HEK293 (cell line): Measurements from ENCODE around the gene PEX16.

Experiments
- GLIS2 ChIP-seq: fragments of 450-650 bp; formaldehyde crosslinking; IDR thresholded peaks from 2 replicates; pipeline ENCODE4 v1.5.1; 2016; ENCODE audit warnings: missing biosample characterization, missing genetic modification characterization
- KLF1 ChIP-seq: fragments of 450-650 bp; formaldehyde crosslinking; IDR thresholded peaks from 2 replicates; pipeline ENCODE4 v1.5.1; 2016; ENCODE audit warnings: missing biosample characterization, missing genetic modification characterization
- SALL2 ChIP-seq: fragments of 450-650 bp; formaldehyde crosslinking; IDR thresholded peaks from 2 replicates; pipeline ENCODE4 v1.5.0; 2017; ENCODE audit warnings: missing biosample characterization, mild to moderate bottlenecking, missing genetic modification characterization, borderline replicate concordance
- SP2 ChIP-seq: fragments of 450-650 bp; formaldehyde crosslinking; IDR thresholded peaks from 2 replicates; pipeline ENCODE4 v1.5.1; 2016; ENCODE audit warnings: missing biosample characterization, missing genetic modification characterization
- ZBTB8A ChIP-seq: fragments of 450-650 bp; formaldehyde crosslinking; IDR thresholded peaks from 2 replicates; pipeline ENCODE4 v1.5.1; 2016; ENCODE audit warnings: missing biosample characterization, missing genetic modification characterization
- ZFP41 ChIP-seq: fragments of 450-650 bp; formaldehyde crosslinking; IDR thresholded peaks from 2 replicates; pipeline ENCODE4 v1.5.1; 2016; ENCODE audit warnings: missing biosample characterization, missing genetic modification characterization, borderline replicate concordance
- ZNF114 ChIP-seq: fragments of 450-650 bp; formaldehyde crosslinking; IDR thresholded peaks from 2 replicates; pipeline ENCODE4 v1.5.0; 2017; ENCODE audit warnings: missing biosample characterization, missing genetic modification characterization
- ZNF121 ChIP-seq: fragments of 450-650 bp; formaldehyde crosslinking; IDR thresholded peaks from 2 replicates; pipeline ENCODE4 v1.5.1; 2016; ENCODE audit warnings: missing biosample characterization, missing genetic modification characterization
- ZNF214 ChIP-seq: fragments of 450-650 bp; formaldehyde crosslinking; IDR thresholded peaks from 2 replicates; pipeline ENCODE4 v1.5.1; 2017; ENCODE audit warnings: missing biosample characterization, mild to moderate bottlenecking, missing genetic modification characterization, borderline replicate concordance
- ZNF248 ChIP-seq: fragments of 450-650 bp; formaldehyde crosslinking; IDR thresholded peaks from 2 replicates; pipeline ENCODE4 v1.5.1; 2017; ENCODE audit warnings: missing biosample characterization, missing genetic modification characterization
- ZNF292 ChIP-seq: fragments of 450-650 bp; formaldehyde crosslinking; IDR thresholded peaks from 2 replicates; pipeline ENCODE4 v1.5.1; 2016; ENCODE audit warnings: low read depth, missing biosample characterization, missing genetic modification characterization, borderline replicate concordance
- ZNF473 ChIP-seq: fragments of 450-650 bp; formaldehyde crosslinking; IDR thresholded peaks from 2 replicates; pipeline ENCODE4 v1.5.1; 2017; ENCODE audit warnings: missing biosample characterization, missing genetic modification characterization
- ZNF548 ChIP-seq: fragments of 450-650 bp; formaldehyde crosslinking; IDR thresholded peaks from 2 replicates; pipeline ENCODE4 v1.5.1; 2016; ENCODE audit warnings: missing biosample characterization, missing genetic modification characterization
- ZNF558 ChIP-seq: fragments of 450-650 bp; formaldehyde crosslinking; IDR thresholded peaks from 2 replicates; pipeline ENCODE4 v1.5.1; 2016; ENCODE audit warnings: missing biosample characterization, missing genetic modification characterization
- ZNF571 ChIP-seq: fragments of 450-650 bp; formaldehyde crosslinking; IDR thresholded peaks from 2 replicates; pipeline ENCODE4 v1.5.0; 2017; ENCODE audit warnings: missing biosample characterization, missing genetic modification characterization
- ZNF610 ChIP-seq: fragments of 450-650 bp; formaldehyde crosslinking; IDR thresholded peaks from 2 replicates; pipeline ENCODE4 v1.5.1; 2016; ENCODE audit warnings: missing biosample characterization, missing genetic modification characterization, borderline replicate concordance
- ZNF658 ChIP-seq: fragments of 450-650 bp; formaldehyde crosslinking; IDR thresholded peaks from 2 replicates; pipeline ENCODE4; 2016; ENCODE audit warnings: missing biosample characterization, missing genetic modification characterization
- ZNF660 ChIP-seq: fragments of 450-650 bp; IDR thresholded peaks from 2 replicates; pipeline ENCODE4 v1.5.1; 2018; ENCODE audit warnings: missing biosample characterization, mild to moderate bottlenecking, missing genetic modification characterization
- ZNF76 ChIP-seq: fragments of 450-650 bp; formaldehyde crosslinking; IDR thresholded peaks from 2 replicates; pipeline ENCODE4; 2016; ENCODE audit warnings: low read depth, missing biosample characterization, missing genetic modification characterization, borderline replicate concordance
- ZNF791 ChIP-seq: fragments of 450-650 bp; formaldehyde crosslinking; IDR thresholded peaks from 2 replicates; pipeline ENCODE4 v1.5.1; 2016; ENCODE audit warnings: missing biosample characterization, missing genetic modification characterization
- ZNF792 ChIP-seq: fragments of 450-650 bp; formaldehyde crosslinking; IDR thresholded peaks from 2 replicates; pipeline ENCODE4 v1.5.1; 2016; ENCODE audit warnings: missing biosample characterization, missing genetic modification characterization
- ZNF830 ChIP-seq: fragments of 450-650 bp; IDR thresholded peaks from 2 replicates; pipeline ENCODE4 v1.5.0; 2018; ENCODE audit warnings: missing biosample characterization, missing genetic modification characterization, low read depth, mild to moderate bottlenecking, moderate library complexity
- TF ChIP-seq, protein P1 (sequence below): fragments of 450-650 bp; formaldehyde crosslinking; IDR thresholded peaks from 2 replicates; pipeline ENCODE4 v1.5.1; 2016; ENCODE audit warnings: missing biosample characterization, missing genetic modification characterization
- TF ChIP-seq, protein P2 (sequence below): fragments of 450-650 bp; formaldehyde crosslinking; IDR thresholded peaks from 2 replicates; pipeline ENCODE4 v1.5.1; 2016; ENCODE audit warnings: missing biosample characterization, missing genetic modification characterization, low read depth
- TF ChIP-seq, protein P3 (sequence below): fragments of 450-650 bp; formaldehyde crosslinking; IDR thresholded peaks from 2 replicates; pipeline ENCODE4 v1.5.1; 2016; ENCODE audit warnings: missing biosample characterization, missing genetic modification characterization
- TF ChIP-seq, protein P4 (sequence below): fragments of 450-650 bp; formaldehyde crosslinking; IDR thresholded peaks from 2 replicates; pipeline ENCODE4 v1.5.1; 2016; ENCODE audit warnings: missing biosample characterization, missing genetic modification characterization
- TF ChIP-seq, protein P5 (sequence below): fragments of 450-650 bp; formaldehyde crosslinking; IDR thresholded peaks from 2 replicates; pipeline ENCODE4 v1.5.1; 2016; ENCODE audit warnings: missing biosample characterization, missing genetic modification characterization

Gene PEX16

DNA sequence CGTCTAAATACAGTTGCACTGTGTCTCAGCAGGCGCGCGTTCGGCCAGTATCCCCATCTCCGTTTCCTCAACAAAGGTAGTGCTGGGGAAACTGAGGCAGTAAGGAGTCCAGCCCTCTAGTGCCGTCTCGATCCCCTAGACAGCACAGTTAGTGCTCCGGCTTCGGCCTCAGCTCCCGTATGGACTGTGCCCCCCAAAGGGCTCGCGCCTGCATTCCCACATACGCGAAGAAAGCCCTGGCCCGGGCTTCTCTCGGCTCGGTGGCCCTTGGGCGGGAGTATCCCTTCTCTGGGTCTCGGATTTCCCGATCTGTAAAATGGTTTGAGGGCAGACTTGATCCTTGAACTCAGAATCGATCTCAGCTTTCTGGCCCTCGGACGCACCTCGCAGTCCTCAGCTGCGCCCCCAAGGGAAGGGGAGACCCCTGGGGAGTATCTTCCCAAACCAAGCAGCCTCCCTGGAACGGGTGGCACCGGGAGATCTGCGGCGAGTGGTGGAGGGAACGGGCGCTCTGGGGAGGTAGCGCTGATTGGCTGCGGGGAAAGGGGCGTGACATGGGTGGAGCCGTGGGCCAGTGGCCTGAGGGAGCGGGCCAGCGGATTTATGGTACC, 759 bp upstream of the PEX16 start (continued):
- TF ChIP-seq, protein P1, sequence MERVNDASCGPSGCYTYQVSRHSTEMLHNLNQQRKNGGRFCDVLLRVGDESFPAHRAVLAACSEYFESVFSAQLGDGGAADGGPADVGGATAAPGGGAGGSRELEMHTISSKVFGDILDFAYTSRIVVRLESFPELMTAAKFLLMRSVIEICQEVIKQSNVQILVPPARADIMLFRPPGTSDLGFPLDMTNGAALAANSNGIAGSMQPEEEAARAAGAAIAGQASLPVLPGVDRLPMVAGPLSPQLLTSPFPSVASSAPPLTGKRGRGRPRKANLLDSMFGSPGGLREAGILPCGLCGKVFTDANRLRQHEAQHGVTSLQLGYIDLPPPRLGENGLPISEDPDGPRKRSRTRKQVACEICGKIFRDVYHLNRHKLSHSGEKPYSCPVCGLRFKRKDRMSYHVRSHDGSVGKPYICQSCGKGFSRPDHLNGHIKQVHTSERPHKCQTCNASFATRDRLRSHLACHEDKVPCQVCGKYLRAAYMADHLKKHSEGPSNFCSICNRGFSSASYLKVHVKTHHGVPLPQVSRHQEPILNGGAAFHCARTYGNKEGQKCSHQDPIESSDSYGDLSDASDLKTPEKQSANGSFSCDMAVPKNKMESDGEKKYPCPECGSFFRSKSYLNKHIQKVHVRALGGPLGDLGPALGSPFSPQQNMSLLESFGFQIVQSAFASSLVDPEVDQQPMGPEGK (tag by site-specific recombination): 0 out of 2 replicates have a peak, but pooled peaks have one; percentile 48
- TF ChIP-seq ZNF292 (tag by site-specific recombination): no peak
- TF ChIP-seq ZNF610 (tag by site-specific recombination): no peak
- no peak for TF ChIP-seq ZFP41 (tag by site-specific recombination)
- peak; percentile 82 for TF ChIP-seq GLIS2
- TF ChIP-seq, protein P2, sequence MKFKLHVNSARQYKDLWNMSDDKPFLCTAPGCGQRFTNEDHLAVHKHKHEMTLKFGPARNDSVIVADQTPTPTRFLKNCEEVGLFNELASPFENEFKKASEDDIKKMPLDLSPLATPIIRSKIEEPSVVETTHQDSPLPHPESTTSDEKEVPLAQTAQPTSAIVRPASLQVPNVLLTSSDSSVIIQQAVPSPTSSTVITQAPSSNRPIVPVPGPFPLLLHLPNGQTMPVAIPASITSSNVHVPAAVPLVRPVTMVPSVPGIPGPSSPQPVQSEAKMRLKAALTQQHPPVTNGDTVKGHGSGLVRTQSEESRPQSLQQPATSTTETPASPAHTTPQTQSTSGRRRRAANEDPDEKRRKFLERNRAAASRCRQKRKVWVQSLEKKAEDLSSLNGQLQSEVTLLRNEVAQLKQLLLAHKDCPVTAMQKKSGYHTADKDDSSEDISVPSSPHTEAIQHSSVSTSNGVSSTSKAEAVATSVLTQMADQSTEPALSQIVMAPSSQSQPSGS (tag by site-specific recombination): no peak
- TF ChIP-seq ZNF558 (tag by site-specific recombination): no peak
- peak; percentile 94 for TF ChIP-seq ZBTB8A (tag by site-specific recombination)
- TF ChIP-seq ZNF791 (tag by site-specific recombination): no peak
- no peak for TF ChIP-seq ZNF792 (tag by site-specific recombination)
- no peak for TF ChIP-seq ZNF121 (tag by site-specific recombination)
- TF ChIP-seq ZNF830 (tag by site-specific recombination): no peak
- TF ChIP-seq, protein P3, sequence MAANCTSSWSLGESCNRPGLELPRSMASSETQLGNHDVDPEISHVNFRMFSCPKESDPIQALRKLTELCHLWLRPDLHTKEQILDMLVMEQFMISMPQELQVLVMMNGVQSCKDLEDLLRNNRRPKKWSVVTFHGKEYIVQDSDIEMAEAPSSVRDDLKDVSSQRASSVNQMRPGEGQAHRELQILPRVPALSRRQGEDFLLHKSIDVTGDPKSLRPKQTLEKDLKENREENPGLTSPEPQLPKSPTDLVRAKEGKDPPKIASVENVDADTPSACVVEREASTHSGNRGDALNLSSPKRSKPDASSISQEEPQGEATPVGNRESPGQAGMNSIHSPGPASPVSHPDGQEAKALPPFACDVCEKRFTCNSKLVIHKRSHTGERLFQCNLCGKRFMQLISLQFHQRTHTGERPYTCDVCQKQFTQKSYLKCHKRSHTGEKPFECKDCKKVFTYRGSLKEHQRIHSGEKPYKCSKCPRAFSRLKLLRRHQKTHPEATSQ (tag by site-specific recombination): no peak
- peak; percentile 41 for TF ChIP-seq ZNF76
- TF ChIP-seq SP2 (tag by site-specific recombination): peak; percentile 83
- TF ChIP-seq, protein P4, sequence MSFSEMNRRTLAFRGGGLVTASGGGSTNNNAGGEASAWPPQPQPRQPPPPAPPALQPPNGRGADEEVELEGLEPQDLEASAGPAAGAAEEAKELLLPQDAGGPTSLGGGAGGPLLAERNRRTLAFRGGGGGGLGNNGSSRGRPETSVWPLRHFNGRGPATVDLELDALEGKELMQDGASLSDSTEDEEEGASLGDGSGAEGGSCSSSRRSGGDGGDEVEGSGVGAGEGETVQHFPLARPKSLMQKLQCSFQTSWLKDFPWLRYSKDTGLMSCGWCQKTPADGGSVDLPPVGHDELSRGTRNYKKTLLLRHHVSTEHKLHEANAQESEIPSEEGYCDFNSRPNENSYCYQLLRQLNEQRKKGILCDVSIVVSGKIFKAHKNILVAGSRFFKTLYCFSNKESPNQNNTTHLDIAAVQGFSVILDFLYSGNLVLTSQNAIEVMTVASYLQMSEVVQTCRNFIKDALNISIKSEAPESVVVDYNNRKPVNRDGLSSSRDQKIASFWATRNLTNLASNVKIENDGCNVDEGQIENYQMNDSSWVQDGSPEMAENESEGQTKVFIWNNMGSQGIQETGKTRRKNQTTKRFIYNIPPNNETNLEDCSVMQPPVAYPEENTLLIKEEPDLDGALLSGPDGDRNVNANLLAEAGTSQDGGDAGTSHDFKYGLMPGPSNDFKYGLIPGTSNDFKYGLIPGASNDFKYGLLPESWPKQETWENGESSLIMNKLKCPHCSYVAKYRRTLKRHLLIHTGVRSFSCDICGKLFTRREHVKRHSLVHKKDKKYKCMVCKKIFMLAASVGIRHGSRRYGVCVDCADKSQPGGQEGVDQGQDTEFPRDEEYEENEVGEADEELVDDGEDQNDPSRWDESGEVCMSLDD (tag by site-specific recombination): no peak; the same call in 1 of the 2 replicates
- TF ChIP-seq ZNF114: no peak
- 0 out of 2 replicates have a peak, but pooled peaks have one; percentile 16 for TF ChIP-seq KLF1 (tag by site-specific recombination)
- no peak for TF ChIP-seq ZNF571
- TF ChIP-seq, protein P5, sequence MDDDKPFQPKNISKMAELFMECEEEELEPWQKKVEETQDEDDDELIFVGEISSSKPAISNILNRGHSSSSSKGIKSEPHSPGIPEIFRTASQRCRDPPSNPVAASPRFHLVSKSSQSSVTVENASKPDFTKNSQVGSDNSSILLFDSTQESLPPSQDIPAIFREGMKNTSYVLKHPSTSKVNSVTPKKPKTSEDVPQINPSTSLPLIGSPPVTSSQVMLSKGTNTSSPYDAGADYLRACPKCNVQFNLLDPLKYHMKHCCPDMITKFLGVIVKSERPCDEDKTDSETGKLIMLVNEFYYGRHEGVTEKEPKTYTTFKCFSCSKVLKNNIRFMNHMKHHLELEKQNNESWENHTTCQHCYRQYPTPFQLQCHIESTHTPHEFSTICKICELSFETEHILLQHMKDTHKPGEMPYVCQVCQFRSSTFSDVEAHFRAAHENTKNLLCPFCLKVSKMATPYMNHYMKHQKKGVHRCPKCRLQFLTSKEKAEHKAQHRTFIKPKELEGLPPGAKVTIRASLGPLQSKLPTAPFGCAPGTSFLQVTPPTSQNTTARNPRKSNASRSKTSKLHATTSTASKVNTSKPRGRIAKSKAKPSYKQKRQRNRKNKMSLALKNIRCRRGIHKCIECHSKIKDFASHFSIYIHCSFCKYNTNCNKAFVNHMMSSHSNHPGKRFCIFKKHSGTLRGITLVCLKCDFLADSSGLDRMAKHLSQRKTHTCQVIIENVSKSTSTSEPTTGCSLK: no peak
- no peak for TF ChIP-seq ZNF473 (tag by site-specific recombination)
- no peak for TF ChIP-seq ZNF248
- no peak for TF ChIP-seq ZNF214 (tag by site-specific recombination)
- TF ChIP-seq ZNF660 (tag by site-specific recombination): no peak
- no peak for TF ChIP-seq ZNF658 (tag by site-specific recombination)
- TF ChIP-seq SALL2 (tag by site-specific recombination): no peak
- TF ChIP-seq ZNF548 (tag by site-specific recombination): no peak
